SW 1271 (cell line): ENCODE measurements around the gene IFNW1.
"Not testable (repeated sequence)": the region's sequence is repeated elsewhere in the genome, so short reads cannot be mapped to it uniquely, and the experiment has no call there.

Experiments used
- DNase-seq, 2 experiments: peaks; one replicate each; lab custom pipeline; 2025; lab: John Stamatoyannopoulos, UW

IFNW1 gene

GRCh38 chr9:21141427-21141882 is at the start of gene IFNW1:
IFNW1 (minus strand) TSS chr9:21141832; CDS start chr9:21141570, 262 bp downstream.
- DNase-seq: no peak

GRCh38 chr9:21187487-21187886 is 45.9 kb upstream of the IFNW1 start, which contains the start of gene IFNA4:
IFNA4 (minus strand) TSS chr9:21187587; CDS start chr9:21187531, 56 bp downstream.
- DNase-seq: not testable (repeated sequence)

- not testable (repeated sequence) for DNase-seq
Observed at GRCh38 chr9:21182810-21183736, 41.4 kb upstream of the IFNW1 start.

GRCh38 chr9:21174671-21175070 is 33.0 kb upstream of the IFNW1 start:
- no peak for DNase-seq

GRCh38 chr9:21172156-21172555 is 30.5 kb upstream of the IFNW1 start:
- DNase-seq: no peak

GRCh38 chr9:21171351-21171750 is 29.7 kb upstream of the IFNW1 start:
- DNase-seq: no peak

- DNase-seq: not testable (repeated sequence)
Observed at GRCh38 chr9:21166560-21166959, 24.9 kb upstream of the IFNW1 start, which contains the start of gene IFNA21. IFNA21 (minus strand) TSS chr9:21166660; CDS start chr9:21166612, 48 bp downstream.

- no peak for DNase-seq
Observed at GRCh38 chr9:21165516-21165915, 23.9 kb upstream of the IFNW1 start.

- no peak for DNase-seq
Observed at GRCh38 chr9:21160178-21160577, 18.5 kb upstream of the IFNW1 start.

GRCh38 chr9:21155501-21155900 is 13.9 kb upstream of the IFNW1 start:
- no peak for DNase-seq

GRCh38 chr9:21154018-21154608 is 12.5 kb upstream of the IFNW1 start:
- DNase-seq: peak in 1 of 2 experiments; percentile 6

GRCh38 chr9:21153336-21154017 is 11.8 kb upstream of the IFNW1 start:
- DNase-seq: no peak

GRCh38 chr9:21144603-21145002 is 3.0 kb upstream of the IFNW1 start:
- no peak for DNase-seq

- DNase-seq: no peak
Observed at GRCh38 chr9:21137020-21137419, 4.6 kb downstream of the IFNW1 start.

- DNase-seq: no peak
Observed at GRCh38 chr9:21135736-21136135, 5.9 kb downstream of the IFNW1 start.

- not testable (repeated sequence) for DNase-seq
Observed at GRCh38 chr9:21128186-21128585, 13.4 kb downstream of the IFNW1 start.

GRCh38 chr9:21121595-21122251 is 19.9 kb downstream of the IFNW1 start:
- no peak for DNase-seq

GRCh38 chr9:21121079-21121478 is 20.6 kb downstream of the IFNW1 start:
- DNase-seq: no peak

GRCh38 chr9:21119093-21119770 is 22.4 kb downstream of the IFNW1 start:
- DNase-seq: no peak

GRCh38 chr9:21114311-21114710 is 27.3 kb downstream of the IFNW1 start:
- no peak for DNase-seq
